T-helper 17 cell (primary cell): ENCODE measurements around the gene HVCN1. TPM values are rescaled to one million over a fixed set of nuclear protein-coding genes. Genes with fewer than 3 reads are reported as not detected.
"Not testable (repeated sequence)": the region's sequence is repeated elsewhere in the genome, so short reads cannot be mapped to it uniquely, and the experiment has no call there.

Source experiments
- ATAC-seq: fragments of 150-1000 bp; cut with Tn5 transposase; 2 replicates; pipeline ENCODE4 v1.10.0; 2021; ENCODE audit warnings: mild to moderate bottlenecking, moderate library complexity
- DNase-seq, 3 donors: peaks; one replicate each; pipeline versions ENCODE4 v3.0.0 to v3.0.0-alpha.2; 2020 to 2021
- H3K9me3 ChIP-seq: one replicate; pipeline ENCODE4 v1.7.0; 2013; ENCODE audit warnings: low read length, mild to moderate bottlenecking; ENCODE audit not compliant: control insufficient read depth, poor library complexity, severe bottlenecking
- H3K27ac Mint-ChIP-seq: one replicate; pipeline ENCODE4 v1.8.0; 2022; ENCODE audit warnings: mild to moderate bottlenecking, moderate library complexity, mixed read lengths
- H3K27me3 Mint-ChIP-seq: one replicate; pipeline ENCODE4 v1.8.0; 2022; ENCODE audit warnings: mixed read lengths
- H3K36me3 Mint-ChIP-seq: one replicate; pipeline ENCODE4 v1.8.0; 2022; ENCODE audit warnings: low read depth, mixed read lengths
- H3K4me1 Mint-ChIP-seq: one replicate; pipeline ENCODE4 v1.8.0; 2022; ENCODE audit warnings: mild to moderate bottlenecking, mixed read lengths
- H3K4me3 Mint-ChIP-seq: one replicate; pipeline ENCODE4 v1.8.0; 2022; ENCODE audit warnings: mild to moderate bottlenecking, moderate library complexity, mixed read lengths
- total RNA-seq, 4 donors: library from RNA in 2 of 4; stranded (reverse) in 2 of 4; gene quantifications; one replicate each; pipeline ENCODE4 v1.2.3 and lab custom pipeline; 2022 to 2026

HVCN1 gene
- total RNA-seq: 1 to 10 TPM; 4.6 to 8.8 TPM
- total RNA-seq (lab: John Stamatoyannopoulos, UW): 3.4 to 4.2 reads per million in 2 donors

- Mint-ChIP-seq H3K27me3 (peaks cover 8% of the 10 kb centered on the region), H3K4me1 (peaks cover 21% of the 10 kb centered on the region), H3K27ac (peak within 1 kb of the TSS; percentile 87), H3K36me3 (peaks cover 8% of the 10 kb centered on the region), H3K4me3 (peak within 1 kb of the TSS; percentile 95)
- peak in 2 of 3 donors; percentile 29 to 38 for DNase-seq
- ATAC-seq: peak; percentile 71
- H3K9me3 ChIP-seq: no peaks in the 10 kb centered on the region
Observed at GRCh38 chr12:110688446-110689280, at the start of gene HVCN1. Gene HVCN1, minus strand, starts transcription at chr12:110689115. Its CDS starts 5,870 bp downstream, at chr12:110683245.

DNA sequence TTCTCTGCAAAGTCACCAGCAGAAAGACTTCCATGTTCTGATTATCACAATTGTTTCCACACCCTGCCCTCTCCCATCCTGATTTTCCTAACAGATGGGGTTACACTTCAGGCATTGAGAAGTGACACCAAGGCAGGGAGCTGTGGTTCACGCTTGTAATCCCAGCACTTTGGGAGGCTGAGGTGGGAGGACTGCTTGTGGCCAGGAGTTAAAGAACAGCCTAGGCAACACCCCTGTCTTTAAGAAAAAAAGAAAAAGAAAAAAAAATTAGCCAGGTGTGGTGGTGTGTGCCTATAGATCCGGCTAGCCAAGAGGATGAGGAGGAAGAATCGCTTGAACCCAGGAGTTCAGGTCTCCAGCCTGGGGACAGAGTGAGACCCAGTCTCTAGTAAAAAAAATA, 48.6 kb upstream of the HVCN1 start:
- peaks cover 3% of the 10 kb centered on the region for H3K36me3 Mint-ChIP-seq
- H3K4me1 Mint-ChIP-seq: peaks cover 58% of the 10 kb centered on the region
- H3K9me3 ChIP-seq: no peaks in the 10 kb centered on the region
- H3K27me3 Mint-ChIP-seq: no peaks in the 10 kb centered on the region
- H3K4me3 Mint-ChIP-seq: peak overlapping the region; percentile 87
- no peak for DNase-seq
- ATAC-seq: no peak
- H3K27ac Mint-ChIP-seq: peak overlapping the region; percentile 96

DNA sequence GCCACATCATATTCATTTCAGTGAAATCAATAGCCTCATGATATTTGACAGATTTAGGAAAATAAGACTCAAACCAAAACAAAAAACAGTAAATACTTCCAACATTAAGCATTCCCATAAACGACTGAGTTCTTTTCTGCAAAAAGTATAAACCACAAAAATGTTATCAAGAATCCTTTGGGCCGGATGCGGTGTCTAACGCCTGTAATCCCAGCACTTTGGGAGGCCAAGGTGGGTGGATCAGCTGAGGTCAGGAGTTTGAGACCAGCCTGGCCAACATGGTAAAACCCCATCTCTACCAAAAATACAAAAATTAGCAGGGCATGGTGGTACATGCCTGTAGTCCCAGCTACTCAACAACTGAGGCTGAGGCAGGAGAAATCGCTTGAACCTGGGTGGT, 48.1 kb upstream of the HVCN1 start:
- Mint-ChIP-seq H3K27ac (peak overlapping the region; percentile 96), H3K4me1 (peaks cover 63% of the 10 kb centered on the region)
- H3K27me3 Mint-ChIP-seq, H3K36me3 Mint-ChIP-seq, DNase-seq, ATAC-seq, H3K4me3 Mint-ChIP-seq, H3K9me3 ChIP-seq: not testable (repeated sequence)

DNA sequence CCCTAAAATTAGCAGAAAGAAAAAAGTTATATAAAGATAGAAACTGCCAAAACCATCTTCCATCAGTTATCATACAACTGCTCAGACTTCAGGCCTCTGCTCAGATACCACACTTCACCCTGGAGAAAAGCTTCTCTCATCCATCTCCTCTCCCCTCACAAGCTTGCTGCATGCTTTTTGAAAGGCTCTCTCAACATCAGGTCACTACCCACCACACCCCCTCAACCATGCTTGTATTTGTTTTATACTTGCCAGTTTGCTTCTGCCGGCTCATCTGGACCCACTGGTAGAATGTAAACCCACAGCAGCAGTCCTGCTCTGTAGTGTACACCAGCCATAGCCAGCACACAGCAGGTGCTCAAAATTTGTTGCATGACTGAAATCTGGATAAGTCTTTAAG, 45.0 kb upstream of the HVCN1 start:
- peaks cover 55% of the 10 kb centered on the region for H3K4me1 Mint-ChIP-seq
- H3K27ac Mint-ChIP-seq: peak overlapping the region; percentile 81
- peaks cover under 1% of the 10 kb centered on the region for H3K36me3 Mint-ChIP-seq

DNA sequence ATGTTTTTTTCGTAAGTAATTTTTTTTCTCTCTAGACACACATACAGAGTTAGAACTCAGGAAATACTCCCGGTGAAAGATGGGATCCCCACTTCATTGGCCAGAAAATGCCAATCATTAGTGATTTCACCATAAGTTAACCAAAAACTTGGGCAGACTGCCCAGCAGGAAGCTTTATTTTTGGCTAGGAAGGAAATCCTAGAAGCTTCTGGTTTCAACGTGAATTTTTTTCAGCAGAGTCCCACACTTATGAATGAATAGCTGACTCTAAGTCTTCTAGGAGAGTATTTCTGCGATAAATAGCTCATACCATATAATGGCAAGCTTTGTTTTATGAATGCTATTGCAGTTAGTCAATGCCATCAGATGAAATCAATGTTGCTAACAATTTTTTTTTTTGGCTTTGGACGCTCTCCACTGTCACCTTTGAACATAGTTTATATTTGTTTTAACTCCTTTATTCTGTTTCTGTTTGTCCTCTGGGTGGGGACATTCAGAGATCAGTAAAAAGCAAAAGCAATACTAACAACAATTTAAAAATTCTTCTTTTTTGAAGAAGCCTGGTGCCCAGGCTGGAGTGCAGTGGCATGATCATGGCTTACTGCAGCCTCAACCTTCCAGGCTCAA, 44.3 kb upstream of the HVCN1 start:
- peak overlapping the region; percentile 79 for H3K27ac Mint-ChIP-seq
- peaks cover 54% of the 10 kb centered on the region for H3K4me1 Mint-ChIP-seq
- H3K27me3 Mint-ChIP-seq: no peaks in the 10 kb centered on the region
- H3K9me3 ChIP-seq: no peaks in the 10 kb centered on the region
- peaks cover 3% of the 10 kb centered on the region for H3K36me3 Mint-ChIP-seq
- ATAC-seq: no peak
- no peak for DNase-seq
- H3K4me3 Mint-ChIP-seq: peak overlapping the region; percentile 57

More for the DNA sequence above, 45.0 kb upstream of the HVCN1 start:
- H3K4me3 Mint-ChIP-seq: peak overlapping the region; percentile 87
- ATAC-seq: no peak
- H3K27me3 Mint-ChIP-seq: no peaks in the 10 kb centered on the region
- no peak for DNase-seq
- H3K9me3 ChIP-seq: no peaks in the 10 kb centered on the region

GRCh38 chr12:110732572-110732971, 43.7 kb upstream of the HVCN1 start:
- peak overlapping the region; percentile 39 for H3K4me3 Mint-ChIP-seq
- H3K27ac Mint-ChIP-seq: peak overlapping the region; percentile 79
- DNase-seq (no peak), ATAC-seq (no peak)
- H3K27me3 Mint-ChIP-seq: no peaks in the 10 kb centered on the region
- peaks cover 53% of the 10 kb centered on the region for H3K4me1 Mint-ChIP-seq
- no peaks in the 10 kb centered on the region for H3K9me3 ChIP-seq
- peaks cover 3% of the 10 kb centered on the region for H3K36me3 Mint-ChIP-seq

DNA sequence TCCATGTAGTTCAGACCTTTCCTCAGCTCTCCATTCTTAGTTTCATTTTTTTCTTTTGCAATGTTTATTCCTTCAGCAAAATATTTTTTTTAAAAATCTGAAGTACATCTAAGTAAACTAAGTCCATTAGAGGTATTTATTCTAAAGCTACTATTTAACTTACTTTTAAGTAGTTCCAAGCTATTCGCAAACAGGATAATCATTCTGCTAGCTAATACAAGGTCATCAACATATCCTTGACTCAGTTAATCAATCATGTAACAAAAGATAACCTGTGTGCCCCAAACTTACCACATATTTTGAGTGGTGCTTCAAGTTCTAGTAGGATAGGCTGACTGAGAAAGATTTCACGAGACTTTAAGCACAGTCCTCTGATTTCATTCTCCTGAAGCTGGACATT, 42.6 kb upstream of the HVCN1 start:
- H3K36me3 Mint-ChIP-seq: peaks cover 3% of the 10 kb centered on the region
- peak overlapping the region; percentile 79 for H3K27ac Mint-ChIP-seq

GRCh38 chr12:110728628-110729027, 39.7 kb upstream of the HVCN1 start:
- DNase-seq: no peak
- no peaks in the 10 kb centered on the region for H3K27me3 Mint-ChIP-seq
- H3K9me3 ChIP-seq: no peaks in the 10 kb centered on the region
- H3K27ac Mint-ChIP-seq: peak overlapping the region; percentile 92
- peaks cover 48% of the 10 kb centered on the region for H3K4me1 Mint-ChIP-seq
- no peak overlapping the region for H3K4me3 Mint-ChIP-seq
- peaks cover 3% of the 10 kb centered on the region for H3K36me3 Mint-ChIP-seq
- no peak for ATAC-seq

More for the DNA sequence above, 42.6 kb upstream of the HVCN1 start:
- Mint-ChIP-seq H3K27me3 (no peaks in the 10 kb centered on the region), H3K4me1 (peaks cover 52% of the 10 kb centered on the region), H3K4me3 (no peak overlapping the region)
- no peak for DNase-seq
- H3K9me3 ChIP-seq: no peaks in the 10 kb centered on the region
- ATAC-seq: no peak

GRCh38 chr12:110726708-110727369, 37.9 kb upstream of the HVCN1 start:
- no peak for ATAC-seq
- peak overlapping the region; percentile 92 for H3K27ac Mint-ChIP-seq

DNA sequence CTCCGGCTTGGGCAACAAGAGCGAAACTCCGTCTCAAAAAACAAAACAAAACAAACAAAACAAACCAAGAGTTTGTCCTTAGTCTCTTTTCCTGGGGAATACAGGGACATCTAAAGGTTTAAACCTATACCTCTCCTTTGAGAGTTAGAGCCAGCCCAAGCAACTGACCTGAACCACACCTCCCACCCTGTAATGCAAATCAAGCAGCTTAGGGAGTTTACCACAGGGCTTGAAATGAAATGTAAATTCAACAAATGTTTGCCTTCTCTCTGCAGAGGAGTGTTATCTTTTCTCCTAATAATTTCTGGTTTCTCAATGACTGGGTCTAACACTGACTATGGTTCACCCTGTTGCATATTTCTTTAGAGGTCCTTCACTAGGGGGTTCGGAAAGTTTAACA, 37.1 kb upstream of the HVCN1 start:
- Mint-ChIP-seq H3K4me3 (peak overlapping the region; percentile 7), H3K36me3 (peaks cover 6% of the 10 kb centered on the region), H3K4me1 (peaks cover 31% of the 10 kb centered on the region), H3K27ac (peak overlapping the region; percentile 92), H3K27me3 (no peaks in the 10 kb centered on the region)
- ATAC-seq (no peak), DNase-seq (no peak)
- H3K9me3 ChIP-seq: no peaks in the 10 kb centered on the region

More at GRCh38 chr12:110726708-110727369, 37.9 kb upstream of the HVCN1 start:
- H3K4me1 Mint-ChIP-seq: peaks cover 36% of the 10 kb centered on the region
- DNase-seq: no peak
- H3K4me3 Mint-ChIP-seq: no peak overlapping the region
- peaks cover 6% of the 10 kb centered on the region for H3K36me3 Mint-ChIP-seq
- H3K9me3 ChIP-seq: no peaks in the 10 kb centered on the region
- H3K27me3 Mint-ChIP-seq: no peaks in the 10 kb centered on the region

DNA sequence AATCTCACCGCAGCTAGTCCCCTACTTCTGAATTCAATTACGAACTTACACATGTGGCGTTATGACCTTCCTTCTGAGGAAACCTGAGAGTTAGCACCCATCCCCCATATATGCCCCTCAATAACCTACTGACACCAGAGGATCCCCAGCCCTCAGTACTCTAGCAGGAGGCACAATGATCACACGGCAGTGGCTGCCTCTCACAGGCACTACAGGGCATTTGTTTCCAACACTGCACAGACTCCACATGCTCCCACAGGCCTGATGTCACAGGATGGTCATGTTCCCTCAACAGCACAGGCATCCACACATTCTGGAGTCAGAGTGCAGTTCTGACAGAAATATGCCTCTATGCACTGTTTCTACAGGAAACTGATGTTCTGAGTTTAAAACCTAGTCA, 36.4 kb upstream of the HVCN1 start:
- Mint-ChIP-seq H3K27me3 (no peaks in the 10 kb centered on the region), H3K27ac (peak overlapping the region; percentile 57), H3K4me3 (no peak overlapping the region), H3K4me1 (peaks cover 29% of the 10 kb centered on the region), H3K36me3 (peaks cover 6% of the 10 kb centered on the region)
- no peaks in the 10 kb centered on the region for H3K9me3 ChIP-seq
- ATAC-seq (no peak), DNase-seq (no peak)

- H3K27me3 Mint-ChIP-seq, H3K9me3 ChIP-seq, H3K36me3 Mint-ChIP-seq, DNase-seq, H3K4me3 Mint-ChIP-seq, ATAC-seq: not testable (repeated sequence)
- Mint-ChIP-seq H3K27ac (peak overlapping the region; percentile 4), H3K4me1 (peaks cover 18% of the 10 kb centered on the region)
Observed at GRCh38 chr12:110722892-110723291, 34.0 kb upstream of the HVCN1 start.

DNA sequence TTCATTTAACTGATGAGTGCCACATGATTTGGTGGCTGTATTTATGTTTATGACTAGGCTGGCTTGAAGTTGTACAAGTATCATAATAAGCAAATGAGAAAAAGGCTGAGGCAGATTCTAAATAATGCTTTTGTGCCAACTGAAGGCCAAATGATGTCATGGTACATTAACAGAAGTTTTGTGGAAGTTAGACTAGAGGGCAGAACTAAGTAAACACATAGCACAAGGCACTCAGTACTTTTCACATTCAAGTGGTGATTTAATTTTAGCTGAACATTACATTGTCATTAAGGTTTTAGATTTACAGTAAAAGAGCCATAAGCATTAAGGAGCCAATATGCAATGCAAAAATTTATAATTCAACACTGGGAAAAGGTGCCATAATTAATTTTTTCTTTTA, 32.7 kb upstream of the HVCN1 start:
- DNase-seq (no peak), ATAC-seq (no peak)
- no peaks in the 10 kb centered on the region for H3K9me3 ChIP-seq
- Mint-ChIP-seq H3K27me3 (no peaks in the 10 kb centered on the region), H3K4me3 (no peak overlapping the region), H3K4me1 (peaks cover 10% of the 10 kb centered on the region), H3K27ac (no peak overlapping the region), H3K36me3 (peaks cover 3% of the 10 kb centered on the region)
